ENCODE data around the gene OR7A5. TPM values are rescaled to one million over a fixed set of nuclear protein-coding genes. Genes with fewer than 3 reads are reported as not detected.

OR7A5 gene
- total RNA-seq: 1 to 10 TPM in 1 of 2 donors, under 1 TPM in 1; 0.57 to 1.4 TPM

DNA sequence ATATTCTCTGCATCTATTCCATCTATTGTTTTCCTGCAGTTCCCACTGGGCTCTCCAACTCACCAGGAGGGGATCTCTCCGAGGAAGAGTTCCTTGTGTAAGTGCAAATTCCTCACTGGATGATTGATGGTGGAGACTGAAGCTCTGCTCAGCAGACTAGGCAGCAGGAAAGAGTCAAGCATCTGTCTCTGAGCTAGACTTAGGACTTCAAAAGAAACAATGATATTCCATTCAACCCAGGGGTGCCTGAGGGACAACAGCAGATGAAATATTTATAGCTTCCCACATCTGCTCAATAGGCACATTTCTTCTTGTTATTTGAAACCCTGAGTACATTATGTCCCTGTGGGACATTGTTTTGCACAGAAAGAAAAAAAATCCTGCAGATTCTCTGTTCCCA lies at the start of gene OR7A5, which contains the start of gene OR7C1:
Gene OR7A5, minus strand, starts transcription at position 175 of the 400 bp plus-strand sequence. CDS start 6,944 bp downstream, outside the sequence.
Gene OR7C1, minus strand, starts transcription at position 175 of the 400 bp plus-strand sequence. CDS start 35,049 bp downstream, outside the sequence.
- Histone ChIP-seq H3K4me3 (peak within 1 kb of the TSS; percentile 4 to 6), H3K9me3 (no peaks in the 10 kb centered on the region), H3K36me3 (no peaks in the 10 kb centered on the region), H3K27me3 (replicated peaks; ENCODE audit: insufficient read depth) (no peaks in the 10 kb centered on the region), H3K27ac (peak within 1 kb of the TSS; percentile 59 to 62), H3K4me1 (replicated peaks) (peaks cover 7% of the 10 kb centered on the region)
- 9% methylated on average over 1 of the region's 1 CpG for WGBS
- intact Hi-C loops (cut with DNase I): no loop called here
- TF ChIP-seq, protein P1, sequence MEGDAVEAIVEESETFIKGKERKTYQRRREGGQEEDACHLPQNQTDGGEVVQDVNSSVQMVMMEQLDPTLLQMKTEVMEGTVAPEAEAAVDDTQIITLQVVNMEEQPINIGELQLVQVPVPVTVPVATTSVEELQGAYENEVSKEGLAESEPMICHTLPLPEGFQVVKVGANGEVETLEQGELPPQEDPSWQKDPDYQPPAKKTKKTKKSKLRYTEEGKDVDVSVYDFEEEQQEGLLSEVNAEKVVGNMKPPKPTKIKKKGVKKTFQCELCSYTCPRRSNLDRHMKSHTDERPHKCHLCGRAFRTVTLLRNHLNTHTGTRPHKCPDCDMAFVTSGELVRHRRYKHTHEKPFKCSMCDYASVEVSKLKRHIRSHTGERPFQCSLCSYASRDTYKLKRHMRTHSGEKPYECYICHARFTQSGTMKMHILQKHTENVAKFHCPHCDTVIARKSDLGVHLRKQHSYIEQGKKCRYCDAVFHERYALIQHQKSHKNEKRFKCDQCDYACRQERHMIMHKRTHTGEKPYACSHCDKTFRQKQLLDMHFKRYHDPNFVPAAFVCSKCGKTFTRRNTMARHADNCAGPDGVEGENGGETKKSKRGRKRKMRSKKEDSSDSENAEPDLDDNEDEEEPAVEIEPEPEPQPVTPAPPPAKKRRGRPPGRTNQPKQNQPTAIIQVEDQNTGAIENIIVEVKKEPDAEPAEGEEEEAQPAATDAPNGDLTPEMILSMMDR (IDR thresholded peaks at IDR 0.05): no peak
- peak; percentile 88 for TF ChIP-seq POLR2AphosphoS5 (IDR thresholded peaks at IDR 0.05)
- peak; percentile 64 for DNase-seq (ENCODE audit: low spot score)

DNA sequence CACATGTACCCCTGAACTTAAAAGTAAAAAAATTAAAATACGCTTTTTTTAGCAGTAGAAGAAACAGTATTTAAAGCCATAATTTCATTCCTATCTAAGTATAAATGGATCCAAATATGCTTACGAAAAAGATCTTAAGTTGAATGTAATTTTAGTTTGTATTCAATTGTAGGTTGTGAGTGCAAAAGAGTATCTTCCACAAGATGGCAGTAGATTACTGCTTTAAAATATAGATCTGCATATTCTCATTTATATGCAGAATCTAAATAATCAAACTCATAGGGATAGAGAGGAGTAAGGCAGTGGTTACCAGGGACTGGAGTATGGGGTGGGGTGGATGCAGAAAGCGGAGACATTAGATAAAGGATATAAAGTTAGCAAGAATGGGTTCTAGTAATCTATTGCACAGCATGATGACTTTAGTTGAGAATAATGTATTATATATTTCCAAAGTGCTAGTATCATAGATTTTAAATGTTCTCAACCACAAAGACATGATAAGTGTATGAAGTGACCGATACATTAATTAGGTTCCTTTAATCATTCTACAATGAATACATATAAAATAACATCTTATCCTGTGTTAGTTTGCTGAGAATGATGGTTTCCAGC lies 36.7 kb upstream of the OR7A5 start:
- H3K4me1 ChIP-seq (replicated peaks): no peaks in the 10 kb centered on the region
- H3K4me3 ChIP-seq: no peak overlapping the region
- TF ChIP-seq POLR2A (IDR thresholded peaks at IDR 0.05): no peak
- TF ChIP-seq, protein P1 (IDR thresholded peaks at IDR 0.05): peak in 3 of 4 experiments; percentile 41 to 56 (median 45)
- no peak overlapping the region for H3K27ac ChIP-seq
- H3K27me3 ChIP-seq (replicated peaks; ENCODE audit: insufficient read depth): no peaks in the 10 kb centered on the region
- WGBS: 65% methylated on average over 4 of the region's 4 CpGs
- no peaks in the 10 kb centered on the region for H3K36me3 ChIP-seq
- H3K9me3 ChIP-seq: no peaks in the 10 kb centered on the region
- intact Hi-C loops (cut with DNase I): no loop called here
- no peak for DNase-seq (ENCODE audit: low spot score)

DNA sequence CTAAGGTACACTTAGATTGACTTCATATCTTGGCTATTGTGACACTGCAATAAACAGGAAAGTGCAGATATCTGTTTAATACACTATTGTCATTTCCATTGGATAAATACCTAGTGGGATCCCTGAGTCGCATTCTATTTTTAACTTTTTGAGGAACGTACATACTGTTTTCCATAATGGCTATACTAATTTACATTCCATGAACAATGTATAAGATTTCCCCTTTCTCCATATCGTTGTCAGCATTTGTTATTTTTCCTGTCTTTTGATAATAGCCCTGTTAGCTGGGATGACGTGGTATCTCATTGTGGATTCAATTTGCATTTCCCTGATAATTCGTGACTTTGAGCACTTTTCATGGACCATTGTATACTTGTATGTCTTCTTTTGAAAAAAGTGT lies 33.5 kb upstream of the OR7A5 start:
- Histone ChIP-seq H3K4me1 (replicated peaks) (no peaks in the 10 kb centered on the region), H3K27ac (no peak overlapping the region), H3K9me3 (no peaks in the 10 kb centered on the region), H3K4me3 (no peak overlapping the region), H3K36me3 (no peaks in the 10 kb centered on the region), H3K27me3 (replicated peaks; ENCODE audit: insufficient read depth) (no peaks in the 10 kb centered on the region)
- DNase-seq (ENCODE audit: low spot score): no peak
- 84% methylated on average over 5 of the region's 5 CpGs for WGBS
- no peak for TF ChIP-seq POLR2AphosphoS5 (IDR thresholded peaks at IDR 0.05)
- TF ChIP-seq POLR2A (IDR thresholded peaks at IDR 0.05): no peak
- TF ChIP-seq, protein P1 (IDR thresholded peaks at IDR 0.05): no peak
- intact Hi-C loops (cut with DNase I): no loop called here

DNA sequence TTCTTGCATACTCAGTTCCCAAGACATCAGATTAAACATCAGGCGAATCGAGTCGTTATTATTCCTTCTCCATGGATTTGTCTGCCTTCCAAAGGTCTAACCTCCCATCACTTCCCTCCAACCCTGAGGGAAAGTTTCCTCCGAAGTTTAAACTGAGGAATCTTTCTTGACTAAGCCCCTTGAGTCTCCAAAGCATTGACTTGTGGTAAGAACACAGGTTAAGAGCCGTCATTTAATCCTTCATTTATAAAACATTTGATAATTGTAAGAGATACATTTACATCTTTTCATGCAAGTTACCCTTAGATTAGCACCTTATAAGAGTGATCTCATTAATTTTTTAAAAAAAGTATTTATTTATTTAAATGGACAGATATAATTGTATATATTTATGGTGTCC lies 13.8 kb upstream of the OR7A5 start, which contains the start of gene OR7A10:
Gene OR7A10, minus strand, starts transcription at position 101 of the 400 bp plus-strand sequence. CDS start 7,045 bp downstream, outside the sequence.
- Histone ChIP-seq H3K9me3 (no peaks in the 10 kb centered on the region), H3K27ac (no peak within 1 kb of the TSS), H3K36me3 (no peaks in the 10 kb centered on the region), H3K4me1 (replicated peaks) (no peaks in the 10 kb centered on the region), H3K4me3 (no peak within 1 kb of the TSS), H3K27me3 (replicated peaks; ENCODE audit: insufficient read depth) (no peaks in the 10 kb centered on the region)
- TF ChIP-seq, protein P1 (IDR thresholded peaks at IDR 0.05): no peak
- TF ChIP-seq POLR2A (IDR thresholded peaks at IDR 0.05): no peak
- TF ChIP-seq POLR2AphosphoS5 (IDR thresholded peaks at IDR 0.05): no peak
- DNase-seq (ENCODE audit: low spot score): no peak
- intact Hi-C loops (cut with DNase I): no loop called here
- WGBS: 91% methylated on average over 5 of the region's 5 CpGs

DNA sequence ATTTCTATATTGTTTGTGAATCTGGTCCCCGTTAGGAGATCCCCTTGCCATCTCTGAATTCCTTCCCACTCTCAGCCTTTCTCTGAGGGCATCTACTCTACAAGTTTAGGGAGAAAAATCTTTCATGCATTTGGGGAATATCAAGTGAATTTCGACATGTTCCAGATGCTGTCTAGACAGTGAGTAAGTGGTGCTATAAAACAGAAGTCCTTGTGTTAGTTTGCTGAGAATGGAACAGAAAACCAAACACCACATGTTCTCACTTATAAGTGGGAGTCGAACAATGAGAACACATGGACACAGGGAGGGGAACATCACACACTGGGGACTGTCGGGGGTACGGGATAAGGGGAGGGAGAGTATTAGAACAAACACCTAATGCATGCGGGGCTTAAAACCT lies 8.6 kb upstream of the OR7A5 start:
- H3K4me1 ChIP-seq (replicated peaks): no peaks in the 10 kb centered on the region
- H3K27ac ChIP-seq: no peak overlapping the region
- TF ChIP-seq, protein P1 (IDR thresholded peaks at IDR 0.05): no peak
- TF ChIP-seq POLR2A (IDR thresholded peaks at IDR 0.05) (no peak), POLR2AphosphoS5 (IDR thresholded peaks at IDR 0.05) (no peak)
- 38% methylated on average over 6 of the region's 6 CpGs for WGBS
- intact Hi-C loops (cut with DNase I): no loop called here
- no peak for DNase-seq (ENCODE audit: low spot score)
- no peak overlapping the region for H3K4me3 ChIP-seq
- H3K36me3 ChIP-seq: no peaks in the 10 kb centered on the region
- H3K27me3 ChIP-seq (replicated peaks; ENCODE audit: insufficient read depth): no peaks in the 10 kb centered on the region
- no peaks in the 10 kb centered on the region for H3K9me3 ChIP-seq

Data from prostate gland (tissue), 2 donors.